HEK293T (cell line): ENCODE results near the gene POM121L2.

Source experiments
- BHLHE40 ChIP-seq: fragments of 450-650 bp; IDR thresholded peaks from 2 replicates; pipeline ENCODE4 v1.6.1; 2016; ENCODE audit warnings: mild to moderate bottlenecking, moderate library complexity, borderline replicate concordance
- ELF4 ChIP-seq: fragments of 450-650 bp; IDR thresholded peaks from 2 replicates; pipeline ENCODE4 v1.6.1; 2017; ENCODE audit warnings: antibody characterized with exemption
- FOXA1 ChIP-seq: fragments of 450-650 bp; IDR thresholded peaks from 2 replicates; pipeline ENCODE4 v1.6.1; 2016; ENCODE audit warnings: mild to moderate bottlenecking
- FOXK2 ChIP-seq: fragments of 450-650 bp; IDR thresholded peaks from 2 replicates; pipeline ENCODE4 v1.6.1; 2016; ENCODE audit warnings: mild to moderate bottlenecking
- FOXM1 ChIP-seq: fragments of 450-650 bp; IDR thresholded peaks from 2 replicates; pipeline ENCODE4 v1.6.1; 2017; ENCODE audit warnings: mild to moderate bottlenecking, borderline replicate concordance
- HDGF ChIP-seq: fragments of 450-650 bp; IDR thresholded peaks from 2 replicates; pipeline ENCODE4 v1.6.1; 2017; ENCODE audit warnings: antibody characterized with exemption, borderline replicate concordance
- LEF1 ChIP-seq: fragments of 450-650 bp; IDR thresholded peaks from 2 replicates; pipeline ENCODE4 v1.6.1; 2017; ENCODE audit warnings: mild to moderate bottlenecking, borderline replicate concordance
- NFRKB ChIP-seq: fragments of 450-650 bp; IDR thresholded peaks from 2 replicates; pipeline ENCODE4 v1.6.1; 2016; ENCODE audit warnings: mild to moderate bottlenecking, moderate library complexity
- PKNOX1 ChIP-seq: fragments of 450-650 bp; IDR thresholded peaks from 2 replicates; pipeline ENCODE4 v1.6.1; 2016
- SP1 ChIP-seq: fragments of 450-650 bp; IDR thresholded peaks from 2 replicates; pipeline ENCODE4 v1.6.1; 2017
- SUZ12 ChIP-seq: fragments of 450-650 bp; IDR thresholded peaks from 2 replicates; pipeline ENCODE4 v1.6.1; 2016; ENCODE audit warnings: mild to moderate bottlenecking
- TARDBP ChIP-seq: fragments of 450-650 bp; IDR thresholded peaks from 2 replicates; pipeline ENCODE4 v1.6.1; 2016

- TF ChIP-seq FOXM1 (no peak), HDGF (no peak), SP1 (no peak), TARDBP (no peak), PKNOX1 (no peak), NFRKB (no peak), FOXK2 (no peak), LEF1 (no peak), FOXA1 (no peak), ELF4 (no peak), BHLHE40 (no peak), SUZ12 (no peak)
These were observed 17.7 kb downstream of the POM121L2 start for GRCh38 chr6:27294409-27294808.
